Endothelial cell of umbilical vein (primary cell): Measurements from ENCODE around the gene APOM. TPM values are rescaled to one million over a fixed set of nuclear protein-coding genes. Genes with fewer than 3 reads are reported as not detected.

Experiments used
- BruUV-seq: library from RNA; stranded (reverse); fragments of 400-500 nt; replicated peaks from 2 replicates; lab custom pipeline; 2021; lab: Mats Ljungman, UMichigan
- CTCF ChIA-PET: fragments of 300-600, 350-600 bp; sonication (Branson Sonifier 250); formaldehyde crosslinking; loops from one replicate; lab custom pipeline; 2021; ENCODE audit warnings: antibody characterized with exemption, inconsistent platforms; lab: Charles Lee
- POLR2A ChIA-PET: fragments of 300-600, 350-600 bp; sonication (Branson Sonifier 250); formaldehyde crosslinking; loops from one replicate; lab custom pipeline; 2021; ENCODE audit warnings: antibody characterized with exemption, inconsistent platforms; lab: Charles Lee
- DNase-seq: peaks from one replicate; pipeline ENCODE4 v3.0.0-alpha.2; 2011; ENCODE audit warnings: low read depth, low spot score
- FAIRE-seq: peaks from 2 replicates; lab custom pipeline; 2011; peaks lifted over from hg19 to GRCh38; lab: Jason Lieb, UNC
- H2AFZ ChIP-seq: 2 replicates; pipeline ENCODE4 v1.6.0; 2012; ENCODE audit warnings: low read depth, low read length, control low read depth, inconsistent platforms
- H3K27ac ChIP-seq: 2 replicates; pipeline ENCODE4 v1.5.1; 2011; ENCODE audit warnings: low read depth, mild to moderate bottlenecking, control low read depth, low read length, moderate library complexity; ENCODE audit not compliant: insufficient read depth
- H3K27me3 ChIP-seq, 2 experiments: 2 replicates each; pipeline versions ENCODE4 v1.6.0 to v1.6.1; 2011; ENCODE audit warnings: low read length in 2 of 2, mixed read lengths in 1 of 2; ENCODE audit not compliant: control insufficient read depth in 2 of 2, insufficient read depth in 2 of 2
- H3K36me3 ChIP-seq, 2 experiments: 2 replicates in 1 of 2; 3 replicates in 1 of 2; pipeline ENCODE4 v1.5.1; 2011; ENCODE audit warnings: low read length in 2 of 2, mild to moderate bottlenecking in 1 of 2, moderate library complexity in 1 of 2; ENCODE audit not compliant: control insufficient read depth in 2 of 2, insufficient read depth in 2 of 2; ENCODE audit errors: extremely low read depth in 1 of 2
- H3K4me1 ChIP-seq: 3 replicates; pipeline ENCODE4 v1.5.1; 2011; ENCODE audit warnings: mild to moderate bottlenecking, low read length; ENCODE audit not compliant: control insufficient read depth, insufficient read depth; ENCODE audit errors: extremely low read depth
- H3K4me2 ChIP-seq: 2 replicates; pipeline ENCODE4 v1.6.1; 2011; ENCODE audit warnings: low read length, control low read depth, mixed read lengths; ENCODE audit not compliant: insufficient read depth
- H3K4me3 ChIP-seq, 3 experiments: fragments of 200-600 bp in 1 of 3; sonication (generic), shearing (Covaris generic) in 1 of 3; replicated peaks in 1 of 3; 2 replicates each; pipeline ENCODE4 v1.5.1; 2011 to 2016; ENCODE audit warnings: control low read depth in 3 of 3, low read length in 3 of 3, mild to moderate bottlenecking in 2 of 3, inconsistent platforms in 1 of 3, low read depth in 1 of 3, moderate library complexity in 1 of 3; ENCODE audit not compliant: insufficient read depth in 1 of 3
- H3K79me2 ChIP-seq: 2 replicates; pipeline ENCODE4 v1.6.0; 2012; ENCODE audit warnings: low read length, inconsistent platforms; ENCODE audit not compliant: control insufficient read depth, insufficient read depth
- H3K9ac ChIP-seq: replicated peaks from 2 replicates; pipeline ENCODE3; 2011; ENCODE audit warnings: low read length, control low read depth; ENCODE audit not compliant: insufficient read depth; ENCODE audit errors: extremely low read depth
- H3K9me1 ChIP-seq: replicated peaks from 3 replicates; pipeline ENCODE4 v1.6.0; 2011; ENCODE audit warnings: mild to moderate bottlenecking, low read length; ENCODE audit not compliant: control insufficient read depth, insufficient read depth; ENCODE audit errors: extremely low read depth
- H3K9me3 ChIP-seq: replicated peaks from 2 replicates; pipeline ENCODE4 v1.5.1; 2012; ENCODE audit warnings: low read length, inconsistent platforms; ENCODE audit not compliant: control insufficient read depth, insufficient read depth
- H4K20me1 ChIP-seq: replicated peaks from 2 replicates; pipeline ENCODE3; 2011; ENCODE audit warnings: mild to moderate bottlenecking, low read length; ENCODE audit not compliant: control insufficient read depth, insufficient read depth; ENCODE audit errors: extremely low read depth
- FOS ChIP-seq: IDR thresholded peaks from 2 replicates; pipeline ENCODE4 v1.6.1; 2011; ENCODE audit warnings: mild to moderate bottlenecking, low read length, moderate library complexity, borderline replicate concordance; ENCODE audit not compliant: insufficient read depth
- GATA2 ChIP-seq: IDR thresholded peaks from 2 replicates; pipeline ENCODE4 v1.7.0; 2011; ENCODE audit warnings: low read depth, mild to moderate bottlenecking, moderate library complexity, mixed read lengths, low read length; ENCODE audit not compliant: insufficient read length, insufficient read depth
- JUN ChIP-seq: IDR thresholded peaks from 2 replicates; pipeline ENCODE4 v1.6.1; 2011; ENCODE audit warnings: borderline replicate concordance, low read depth; ENCODE audit not compliant: insufficient read length, insufficient read depth
- dilution Hi-C: fragments of 300-500 bp; cut with MboI; formaldehyde crosslinking; loops from one replicate; pipeline ENCODE4 v1.15.0; 2019; ENCODE audit warnings: low sequenced_read_pairs; ENCODE audit not compliant: extremely low pct_ligation_motif_present
- intact Hi-C: fragments of 100-400 bp; cut with micrococcal nuclease; formaldehyde crosslinking; loops from one replicate; pipeline ENCODE4 v1.10.0; 2022
- polyA plus RNA-seq, 4 experiments: library from polyadenylated mRNA; depleted of rRNA in 3 of 4; stranded (reverse) in 3 of 4; unstranded in 1 of 4; fragments of >200 nt; gene quantifications; 2 replicates each; pipeline versions ENCODE4 v1.2.1 to v1.2.3, GENCODE V29; 2011 to 2012; ENCODE audit warnings: missing spikeins in 1 of 4
- total RNA-seq: library from RNA; stranded (reverse); gene quantifications from 2 replicates; pipeline ENCODE4 v1.2.3, GENCODE V29; 2021

APOM gene
- total and polyA plus RNA-seq, 2 donors (not counting 3 experiments of a cell fraction or from before 2014, with no cell fraction given), result 2.5 TPM; not detected in 1

- DNase-seq, result peak; percentile 51
- Histone ChIP-seq H3K4me3 (peak overlapping the region; percentile 70 to 94 (median 72)), H3K4me2 (peak overlapping the region; percentile 86), H3K27ac (peak overlapping the region; percentile 77), H2AFZ (peak overlapping the region; percentile 23), H3K9me3 (no peaks in the 10 kb centered on the region), H3K9ac (peak overlapping the region; percentile 79), H3K36me3 (peaks cover 14 to 18% of the 10 kb centered on the region in 2 experiments), H4K20me1 (no peaks in the 10 kb centered on the region), H3K79me2 (peaks cover 43% of the 10 kb centered on the region), H3K9me1 (no peaks in the 10 kb centered on the region), H3K27me3 (no peaks in the 10 kb centered on the region), H3K4me1 (peaks cover 37% of the 10 kb centered on the region)
- FAIRE-seq, result peak; percentile 80
- TF ChIP-seq FOS, result peak; percentile 60
- TF ChIP-seq GATA2, result no peak
- peak; percentile 68 for TF ChIP-seq JUN
- POLR2A ChIA-PET, result interaction anchor here (0.8 to 1.3 kb wide), 8 partner anchors 11 to 163 kb away, joined by 3 to 5 read pairs (median 4); partner anchors contain the start of genes ABHD16A, BAG6, HSPA1B and LSM2
- intact Hi-C loops, result loop anchor here (5.0 to 10.0 kb wide), 2 partner anchors 172 to 531 kb away; partner anchors contain the start of genes GPSM3 and PBX2
- CTCF ChIA-PET, result interaction anchor here (0.8 to 5.7 kb wide), 10 partner anchors 9 to 143 kb away, joined by 3 to 38 read pairs (median 3); partner anchors contain the start of genes APOM, ATP6V1G2, BAG6 and LSM2
- dilution Hi-C loops, result no loop called here
- BruUV-seq, result TSS peak; percentile 18
These were observed 8.5 kb downstream of the APOM start for GRCh38 chr6:31663961-31664789.
